Measurements from ENCODE around the gene IQCN.
"Not testable (repeated sequence)": the region's sequence is repeated elsewhere in the genome, so short reads cannot be mapped to it uniquely, and the experiment has no call there.

The IQCN gene

GRCh38 chr19:18209912-18210311 is 64.3 kb downstream of the IQCN start:
- not testable (repeated sequence) for DNase-seq (ENCODE audit: low read depth)

GRCh38 chr19:18208098-18208951 is 65.9 kb downstream of the IQCN start:
- DNase-seq (ENCODE audit: low read depth) = no peak

Measured in T-helper 22 cell (primary cell).